Activated CD4-positive, alpha-beta T cell treated with anti-CD3 and anti-CD28 coated beads, Interleukin-2, amount 50 U/mL, for 16 hours (primary cell): Measurements from ENCODE around the gene CCDC159.

Experiments used
- DNase-seq: peaks from one replicate; pipeline ENCODE4 v3.0.0-alpha.2; 2020

The CCDC159 gene

GRCh38 chr19:11399667-11400066, 53.3 kb downstream of the CCDC159 start:
- DNase-seq, result no peak

GRCh38 chr19:11400798-11401197, 54.5 kb downstream of the CCDC159 start:
- no peak for DNase-seq

- DNase-seq, result no peak
These were observed 55.7 kb downstream of the CCDC159 start for GRCh38 chr19:11401808-11402543.
